Activated CD8-positive, alpha-beta memory T cell treated with anti-CD3 and anti-CD28 coated beads for 4 hours (primary cell): ENCODE data around the gene CRHBP.
"Not testable (repeated sequence)": the region's sequence is repeated elsewhere in the genome, so short reads cannot be mapped to it uniquely, and the experiment has no call there.

Experiments
- DNase-seq, 2 donors: peaks; one replicate each; pipeline ENCODE4 v3.0.0-alpha.2; 2020; ENCODE audit warnings: low read depth in 2 of 2

The CRHBP gene

DNA sequence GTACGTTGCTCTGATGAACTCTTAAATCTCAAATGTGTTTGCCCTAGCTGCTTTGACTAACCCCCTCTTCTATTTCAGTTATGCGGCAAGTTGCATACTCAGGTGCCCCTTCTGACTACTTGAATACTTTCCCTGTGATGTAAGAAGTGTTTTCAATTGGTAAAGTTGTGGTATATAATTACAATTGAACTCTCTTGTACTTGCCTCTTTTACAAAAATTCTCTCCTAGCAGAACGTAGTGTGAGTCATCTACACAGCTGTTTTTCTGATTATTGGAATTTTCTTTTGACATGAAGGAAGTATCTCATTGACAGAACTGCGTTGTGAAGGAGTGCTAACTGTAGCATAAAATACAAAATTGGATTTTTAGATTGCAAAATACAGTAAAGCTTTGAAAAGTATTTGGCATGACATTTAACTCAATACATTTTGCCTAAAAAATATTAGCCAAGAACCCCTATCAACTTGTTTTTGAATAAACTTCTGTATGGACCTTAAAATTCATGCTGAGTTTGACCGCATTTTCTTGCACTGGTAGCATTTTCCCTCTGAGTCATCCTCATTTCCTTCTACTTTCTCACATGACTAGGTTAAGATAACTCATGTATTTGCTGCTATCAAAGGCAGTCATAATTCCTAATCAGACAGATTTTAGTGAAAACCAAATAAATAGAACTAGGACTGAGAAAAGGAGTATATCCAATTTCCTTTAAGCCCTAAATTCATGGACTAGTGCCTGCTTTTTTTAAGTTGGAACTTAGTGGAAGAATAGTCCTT is 6.3 kb downstream of the CRHBP start:
- DNase-seq, result no peak

DNA sequence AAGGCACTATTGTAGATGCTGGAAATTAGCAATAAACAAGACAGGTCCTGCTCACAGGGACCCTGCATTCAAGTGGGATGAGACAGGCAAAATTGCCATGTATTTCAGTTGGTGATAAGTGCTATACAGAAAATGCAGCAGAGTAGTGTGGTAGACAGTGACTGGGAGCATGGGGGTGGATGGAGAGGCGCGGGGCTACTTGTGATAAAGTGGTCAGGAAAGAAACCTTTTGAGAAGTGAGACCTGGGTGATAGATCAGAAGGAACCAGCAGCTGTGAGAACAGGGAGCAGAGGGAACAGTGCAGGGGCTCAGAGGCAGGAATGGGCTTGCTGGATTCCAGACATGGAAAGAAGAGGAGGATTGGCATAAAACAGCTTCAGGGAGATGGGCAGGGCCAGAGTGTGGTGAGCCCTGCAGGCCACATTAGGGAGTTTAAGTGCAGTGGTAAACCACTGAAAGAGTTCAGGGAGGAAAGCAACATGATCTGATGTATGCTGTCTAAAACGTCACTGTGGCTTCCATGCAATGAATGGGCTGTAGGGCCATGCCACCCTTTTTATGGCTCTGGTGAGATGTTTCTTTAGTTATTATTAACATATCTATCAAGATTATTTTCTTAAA is 7.3 kb downstream of the CRHBP start:
- DNase-seq, result no peak

DNA sequence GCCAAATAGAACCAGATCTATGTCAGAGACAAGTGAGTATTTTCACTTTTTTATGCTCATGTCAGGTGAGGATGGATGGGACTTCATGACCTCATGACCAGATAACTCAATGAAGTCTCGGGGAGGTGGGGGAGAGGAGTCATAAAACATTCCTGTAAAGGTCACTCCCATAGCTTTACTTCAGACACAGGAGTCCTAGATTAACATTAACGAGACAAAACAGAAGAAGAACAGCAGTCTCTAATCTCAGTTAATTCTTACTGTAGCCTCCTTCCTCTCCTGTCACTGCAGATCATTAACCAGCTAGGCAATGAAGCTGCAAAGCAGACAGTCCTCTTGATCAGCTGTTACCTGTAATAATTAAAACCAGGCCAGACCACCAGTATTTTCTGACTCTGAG is 11.2 kb downstream of the CRHBP start:
- no peak for DNase-seq

DNA sequence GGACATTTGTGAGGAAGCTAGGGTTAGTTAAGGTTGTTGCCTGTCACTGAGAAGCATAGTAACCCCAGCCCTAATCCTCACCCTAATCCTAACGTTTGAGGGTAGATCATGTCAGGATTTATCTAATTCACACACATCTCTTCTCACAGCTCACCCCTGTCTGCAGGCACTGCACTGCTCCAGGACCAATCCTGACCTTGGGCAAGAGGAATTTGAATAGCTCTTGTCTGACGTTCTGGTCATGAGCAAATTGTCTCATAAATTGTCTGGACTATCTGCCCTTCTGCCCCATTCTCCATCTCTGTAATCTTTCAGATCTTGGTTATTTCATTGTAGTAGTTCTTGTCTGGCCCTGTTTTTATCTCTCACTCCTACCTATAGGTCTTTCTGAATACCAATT is 18.7 kb downstream of the CRHBP start:
- no peak for DNase-seq

DNA sequence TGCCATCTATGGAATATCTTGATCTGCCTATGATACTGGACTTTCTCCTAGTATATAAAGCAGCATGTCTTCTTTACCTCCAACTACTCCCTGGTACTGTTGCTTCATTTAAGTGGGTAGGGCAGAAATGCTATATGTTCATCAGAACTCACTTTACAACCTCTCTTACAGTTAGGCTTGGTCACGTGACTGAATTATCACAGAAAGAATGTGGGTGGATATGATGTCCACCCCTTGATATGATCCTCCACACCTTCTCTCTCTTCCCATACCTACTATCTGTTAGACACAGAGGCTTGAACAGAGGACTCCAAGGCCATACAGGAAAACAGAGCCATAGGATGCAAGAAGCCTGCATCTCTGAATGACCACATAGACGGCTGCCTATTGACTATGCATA is 19.8 kb downstream of the CRHBP start:
- no peak for DNase-seq

DNA sequence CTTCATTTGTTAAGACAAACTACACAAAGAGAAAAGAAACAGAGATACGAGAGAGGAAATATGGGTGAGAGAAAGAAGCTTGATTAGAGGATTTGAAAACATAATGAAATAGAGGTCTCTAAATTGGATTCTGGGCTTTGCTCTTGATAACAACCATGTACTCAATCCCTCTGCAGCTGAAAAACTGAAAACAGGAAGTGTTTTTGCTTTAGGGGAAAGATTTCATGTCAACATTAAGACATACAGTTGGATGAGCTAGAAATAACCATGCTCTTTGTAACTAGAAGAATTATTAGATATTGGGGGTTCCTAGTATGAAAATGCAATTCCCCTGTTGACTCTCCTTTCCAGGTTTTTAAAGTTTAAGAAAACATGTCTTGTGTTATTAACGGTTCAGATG is 21.9 kb downstream of the CRHBP start:
- DNase-seq, result no peak

DNA sequence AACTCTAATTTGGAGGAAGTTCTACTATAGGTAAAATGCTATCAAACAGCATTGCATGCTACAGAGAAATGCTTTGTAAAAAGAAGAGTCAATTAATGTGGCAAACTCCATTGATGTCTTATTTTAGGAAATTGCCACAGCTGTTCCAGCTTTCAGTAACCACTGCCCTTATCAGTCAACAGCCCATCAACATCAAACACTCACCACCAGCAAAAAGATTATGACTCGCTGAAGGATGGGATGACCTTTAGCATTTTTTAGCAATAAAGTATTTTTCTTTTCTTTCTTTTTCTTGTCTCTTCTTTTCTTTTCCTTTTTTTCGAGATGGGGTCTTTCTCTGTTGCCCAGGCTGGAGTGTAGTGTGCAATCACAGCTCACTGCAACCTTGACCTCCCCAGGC is 26.0 kb downstream of the CRHBP start:
- no peak for DNase-seq

DNA sequence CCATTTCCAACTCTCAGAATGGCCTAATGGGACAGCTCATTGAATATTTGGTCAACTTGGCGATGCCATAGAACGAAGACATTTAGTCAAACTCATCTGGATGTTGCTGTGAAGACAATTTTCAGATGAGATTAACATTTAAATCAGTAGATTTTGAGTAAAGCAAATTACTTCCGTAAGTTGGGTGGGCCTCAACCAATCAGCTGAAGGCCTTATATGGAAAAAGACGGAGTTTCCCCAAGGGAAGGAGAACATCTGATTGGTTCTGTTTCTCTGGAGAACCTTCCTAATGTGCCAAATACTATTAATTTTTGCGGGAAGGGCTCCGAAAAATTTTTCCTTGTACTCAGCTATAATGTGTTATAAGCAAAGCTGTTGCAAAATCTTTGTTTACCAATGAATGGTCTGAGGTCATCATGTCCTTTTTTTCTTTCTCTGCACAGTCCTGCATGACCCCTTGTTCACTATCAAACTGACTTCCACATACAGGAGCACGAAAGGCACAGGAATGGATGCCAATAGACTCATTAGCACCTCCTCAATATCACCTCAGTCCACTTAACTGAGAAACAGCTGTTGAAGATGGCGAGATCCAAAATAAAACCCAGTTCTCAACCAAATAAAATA is 27.8 kb downstream of the CRHBP start:
- DNase-seq, result no peak

DNA sequence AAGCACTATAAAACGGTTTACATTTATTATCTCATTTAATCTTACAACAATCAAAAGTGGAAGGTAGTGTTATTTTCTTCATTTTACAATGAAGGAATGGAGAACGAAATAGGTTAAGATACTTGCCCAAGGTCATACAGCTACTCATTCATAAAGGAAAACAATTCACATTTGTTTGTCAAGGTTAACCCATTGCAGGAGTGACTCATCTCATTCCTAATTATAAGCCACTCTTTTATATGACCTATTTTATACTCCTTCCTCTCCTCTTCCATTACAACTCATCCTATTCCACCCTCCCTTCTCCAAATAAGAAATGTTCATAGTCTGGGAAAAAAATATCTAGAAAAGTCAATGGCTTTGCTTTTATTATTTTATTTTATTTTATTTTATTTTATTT is 29.6 kb downstream of the CRHBP start:
- no peak for DNase-seq

DNA sequence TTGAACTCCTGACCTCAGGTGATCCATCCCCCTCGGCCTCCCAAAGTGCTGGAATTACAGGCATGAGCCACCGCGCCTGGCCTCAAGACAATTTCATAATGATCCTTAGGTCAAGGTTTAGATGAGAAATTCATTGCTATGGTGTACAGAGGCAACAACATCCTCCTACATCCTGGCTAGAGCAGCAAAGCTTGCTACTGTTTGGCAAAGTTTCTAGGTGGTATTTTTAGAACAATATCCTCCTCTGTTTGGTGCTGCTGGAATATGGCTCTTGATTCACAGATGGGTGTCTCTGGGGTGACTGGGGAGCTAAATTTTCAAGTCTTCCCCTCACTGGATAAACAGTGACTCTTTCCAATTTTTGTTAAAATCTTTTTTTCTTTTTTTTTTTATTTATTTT is 30.6 kb downstream of the CRHBP start:
- DNase-seq, result no peak

DNA sequence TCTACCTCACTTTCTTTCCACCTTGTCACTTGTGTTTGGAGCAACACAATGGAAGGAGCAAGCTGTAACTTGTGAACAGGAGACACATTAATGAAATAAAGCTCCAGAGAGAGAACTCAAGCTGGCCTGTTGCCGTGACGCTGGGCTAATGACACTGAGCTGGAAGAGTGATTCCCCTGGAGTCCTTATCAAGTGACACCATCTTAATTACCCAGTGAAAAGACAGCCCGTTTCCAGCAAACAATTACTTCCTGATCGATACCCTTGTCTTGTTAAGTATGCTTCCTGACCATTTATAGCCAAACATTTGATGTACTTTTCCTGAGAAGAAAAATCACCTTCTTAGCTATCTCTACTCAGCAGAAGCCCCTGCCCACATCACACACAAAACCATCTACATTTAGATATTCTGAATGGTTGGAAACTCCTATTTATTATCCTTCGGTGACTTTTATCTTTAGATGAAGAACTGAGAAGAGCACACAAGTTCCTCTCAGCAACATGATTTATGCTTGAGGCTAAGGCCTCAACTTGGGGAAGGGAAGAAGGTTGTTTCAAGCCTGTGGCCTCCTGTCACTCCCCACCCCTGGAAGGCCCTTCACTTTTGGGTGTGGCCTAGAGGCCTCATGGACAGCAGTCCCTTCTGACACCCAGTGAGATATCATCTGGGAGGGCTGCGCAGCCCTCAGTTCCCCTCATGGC is 34.1 kb downstream of the CRHBP start:
- DNase-seq, result no peak

DNA sequence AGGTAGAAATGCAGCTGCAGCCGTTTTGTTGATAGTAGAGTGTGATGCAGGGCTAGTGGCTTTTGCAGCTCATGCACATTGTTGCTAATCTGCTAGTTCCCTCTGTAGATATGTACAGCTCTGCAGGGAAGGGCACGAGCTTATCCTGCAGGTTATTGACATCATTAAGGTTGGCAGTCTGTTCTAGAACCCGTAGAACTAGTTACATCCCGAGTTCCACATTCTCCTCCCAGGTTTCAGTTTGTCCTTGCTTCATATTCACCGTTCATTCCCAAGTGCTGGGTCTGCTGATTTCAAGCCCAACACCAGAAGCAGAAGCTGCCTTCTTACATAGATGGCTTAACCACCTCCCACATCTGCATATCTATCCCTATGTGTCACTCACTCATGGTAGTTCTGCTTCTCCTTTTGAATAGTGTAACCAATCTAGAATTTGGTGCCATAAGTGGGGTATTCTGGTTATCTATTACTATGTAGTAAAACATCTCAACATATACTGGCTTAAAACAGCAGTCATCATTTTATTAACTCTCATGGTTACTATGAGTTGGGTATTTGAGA is 38.1 kb downstream of the CRHBP start:
- DNase-seq, result no peak

DNA sequence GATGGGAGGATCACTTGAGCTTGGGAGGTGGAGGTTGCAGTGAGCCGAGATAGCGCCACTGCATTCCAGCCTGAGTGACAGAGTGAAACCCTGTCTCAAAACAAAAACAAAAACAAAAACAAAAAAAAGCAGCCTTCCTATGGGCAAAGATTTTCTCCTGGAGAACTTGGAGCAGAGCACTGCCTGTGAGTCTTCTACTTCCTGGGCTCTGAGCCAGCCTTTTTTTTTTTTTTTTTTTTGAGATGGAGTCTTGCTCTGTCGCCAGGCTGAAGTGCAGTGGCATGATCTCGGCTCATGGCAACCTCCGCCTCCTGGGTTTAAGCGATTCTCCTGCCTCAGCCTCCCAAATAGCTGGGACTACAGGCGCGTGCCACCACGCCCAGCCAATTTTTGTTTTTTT is 40.6 kb downstream of the CRHBP start:
- not testable (repeated sequence) for DNase-seq

DNA sequence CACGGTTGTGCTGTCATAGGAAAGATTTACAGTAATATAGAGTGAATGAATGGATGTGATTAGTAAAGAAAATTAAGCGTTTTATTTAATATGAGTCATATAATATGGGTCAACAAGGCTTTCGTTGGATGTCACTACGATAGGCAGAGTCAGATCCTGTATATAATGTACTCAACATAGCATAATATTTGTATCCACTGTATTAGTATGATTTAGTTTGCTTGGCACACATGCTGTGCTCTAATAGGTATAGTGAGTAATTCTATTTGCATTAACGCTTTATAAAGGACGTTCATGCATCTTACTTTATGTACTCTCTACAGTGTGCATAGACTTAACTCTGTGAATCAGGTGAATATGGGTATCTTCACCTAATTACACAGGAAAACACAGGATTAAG is 41.5 kb downstream of the CRHBP start:
- no peak for DNase-seq

DNA sequence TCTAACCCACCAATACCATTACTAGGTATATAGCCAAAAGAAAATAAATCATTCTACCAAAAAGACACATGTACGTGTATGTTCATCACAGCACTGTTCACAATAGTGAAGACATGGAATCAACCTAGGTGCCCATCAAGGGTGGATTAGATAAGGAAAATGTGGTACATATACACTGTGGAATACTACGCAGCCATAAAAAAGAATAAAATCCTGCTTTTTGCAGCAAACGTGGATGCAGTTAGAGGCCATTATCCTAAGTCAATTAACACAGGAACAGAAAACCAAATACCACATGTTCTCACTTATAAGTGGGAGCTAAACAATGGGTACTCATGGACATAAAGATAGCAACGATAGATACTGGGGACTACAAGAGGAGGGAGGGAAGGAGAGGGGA is 45.4 kb downstream of the CRHBP start:
- DNase-seq, result not testable (repeated sequence)

DNA sequence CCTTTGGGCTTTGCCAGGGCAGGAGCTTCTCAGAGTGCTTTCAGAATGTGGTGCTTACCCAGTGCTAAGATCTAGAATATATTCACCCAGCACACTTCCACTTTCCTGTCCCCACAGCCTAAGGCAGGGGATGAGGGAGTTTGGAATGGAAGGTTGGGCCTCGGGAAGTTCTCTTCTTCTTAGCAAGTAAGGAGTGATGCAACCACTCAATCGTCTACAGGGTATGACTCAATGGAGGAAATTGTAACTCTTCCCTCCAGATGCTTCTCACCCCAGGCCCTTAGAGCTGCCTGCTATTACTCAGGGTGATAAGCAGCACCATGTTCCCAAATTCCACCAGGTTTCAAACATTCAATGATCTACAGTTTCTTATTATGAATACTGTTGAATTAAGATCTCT is 46.6 kb downstream of the CRHBP start:
- no peak for DNase-seq

DNA sequence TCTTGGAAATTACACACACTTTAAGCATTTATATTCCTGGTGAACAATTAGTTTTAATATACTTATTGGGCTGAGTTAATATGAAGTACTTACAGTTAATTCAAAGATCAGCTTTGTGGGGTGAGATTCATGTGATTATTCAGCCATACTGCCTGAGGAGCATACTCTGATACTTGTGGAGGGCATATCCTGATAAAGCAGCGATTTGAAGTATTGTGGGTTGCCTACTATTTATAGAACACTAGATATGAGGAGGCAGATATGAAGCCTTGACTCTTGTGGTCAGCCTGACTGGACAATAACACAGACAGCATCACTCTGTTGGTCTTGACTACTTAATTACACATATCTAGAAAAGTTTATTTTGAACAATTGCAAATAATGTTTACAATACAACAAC is 50.4 kb downstream of the CRHBP start:
- DNase-seq, result no peak

DNA sequence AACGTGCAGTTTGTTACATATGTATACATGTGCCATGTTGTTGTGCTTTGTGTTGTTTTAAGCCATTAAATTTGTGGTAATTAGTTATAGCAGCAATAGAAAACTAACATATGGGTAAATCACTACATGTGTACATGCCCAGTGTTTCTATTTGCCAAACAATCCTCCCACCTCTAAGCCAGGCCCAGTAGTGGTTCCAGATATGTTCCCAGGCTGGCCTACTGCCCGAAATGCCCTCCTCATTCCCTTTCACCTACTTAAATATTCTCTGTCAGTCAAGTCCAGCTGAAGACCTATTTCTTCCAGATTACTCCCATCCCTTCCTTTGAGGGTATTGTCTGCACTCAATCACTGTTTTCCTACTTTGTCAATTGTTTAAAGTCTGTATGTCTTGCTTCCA is 53.3 kb downstream of the CRHBP start:
- DNase-seq, result no peak

DNA sequence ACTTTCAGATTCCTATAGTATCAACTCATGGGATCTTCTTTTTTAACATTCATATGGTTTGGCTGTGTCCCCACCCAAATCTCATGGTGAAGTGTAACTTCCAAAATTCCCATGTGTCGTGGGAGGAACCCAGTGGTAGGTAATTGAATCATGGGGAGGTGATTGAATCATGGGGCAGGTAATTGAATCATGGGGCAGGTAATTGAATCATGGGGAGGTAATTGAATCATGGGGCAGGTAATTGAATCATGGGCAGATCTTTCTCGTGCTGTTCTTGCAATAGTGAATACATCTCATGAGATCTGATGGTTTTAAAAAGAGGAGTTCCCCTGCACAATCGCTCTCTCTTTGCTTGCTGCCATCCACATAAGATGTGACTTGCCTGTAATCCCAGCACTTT is 55.6 kb downstream of the CRHBP start:
- DNase-seq, result no peak

DNA sequence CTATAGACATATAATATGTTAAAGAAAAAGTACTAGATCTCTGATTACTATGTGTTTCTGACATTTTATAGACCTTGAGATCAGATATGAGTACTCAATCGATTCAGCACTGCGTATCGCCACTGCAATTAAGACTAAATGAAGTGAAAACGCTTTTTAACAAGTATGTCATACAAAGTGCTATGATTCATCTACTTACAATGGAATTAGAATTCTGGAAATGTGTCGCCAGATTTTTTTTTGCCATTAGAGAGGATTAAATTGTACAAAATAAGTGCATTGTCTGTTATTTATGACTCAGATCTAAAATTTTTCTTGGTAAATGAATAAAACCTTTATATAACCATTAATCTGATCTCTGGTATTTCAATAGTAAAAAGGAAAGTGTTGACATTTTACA is 57.4 kb downstream of the CRHBP start:
- no peak for DNase-seq

DNA sequence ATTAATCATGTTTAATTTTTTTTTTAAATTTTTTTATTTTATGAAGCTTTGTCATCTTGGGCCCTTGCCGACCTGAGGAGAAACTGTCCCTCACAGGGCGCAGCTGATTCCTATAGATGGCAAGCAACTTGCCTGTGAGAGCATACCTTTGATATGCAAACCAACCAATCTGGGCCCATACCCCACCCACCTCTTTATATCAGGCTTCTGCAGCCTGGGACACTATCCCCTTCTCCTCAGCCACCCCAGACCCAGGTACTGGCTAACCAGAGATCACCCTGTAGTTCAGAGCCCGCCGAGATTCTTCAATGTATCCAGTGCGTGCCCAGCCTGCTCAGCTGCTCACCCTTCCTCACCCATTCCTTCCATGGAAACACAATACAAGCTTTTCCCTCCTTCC is 58.7 kb downstream of the CRHBP start:
- DNase-seq, result no peak

DNA sequence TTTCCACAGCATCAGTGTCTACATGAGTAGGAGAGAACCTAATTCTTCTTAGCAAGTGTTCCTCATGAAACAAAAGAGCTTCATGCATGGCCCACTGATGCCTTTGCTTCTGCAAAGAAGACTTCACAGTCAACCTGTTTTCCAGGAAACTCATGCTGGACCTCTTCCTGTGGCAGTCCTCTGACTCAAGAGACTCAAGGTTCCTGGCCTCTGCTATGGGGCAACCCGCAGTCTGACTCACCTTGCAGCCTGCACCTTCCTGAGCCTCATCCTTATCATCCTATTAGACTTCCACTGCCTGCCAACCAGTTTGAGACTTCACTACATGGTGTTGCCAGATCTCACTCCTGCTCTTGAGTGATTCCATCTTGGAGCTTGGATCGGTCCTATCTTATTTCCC is 59.8 kb downstream of the CRHBP start:
- DNase-seq, result no peak
